ENCODE results near the gene FAM43B. TPM values are rescaled to one million over a fixed set of nuclear protein-coding genes. Genes with fewer than 3 reads are reported as not detected.

FAM43B gene
- total RNA-seq, 2 experiments from 2014 or later, result not detected

GRCh38 chr1:20601129-20601825 lies 48.9 kb downstream of the FAM43B start:
- POLR2A ChIA-PET, result no interaction called here
- Mint-ChIP-seq H3K9me3 (no peaks in the 10 kb centered on the region), H3K27ac (no peak overlapping the region), H3K27me3 (peaks cover 17% of the 10 kb centered on the region), H3K4me3 (no peak overlapping the region), H3K36me3 (ENCODE audit: low read depth) (no peaks in the 10 kb centered on the region), H3K4me1 (ENCODE audit: low read depth) (no peaks in the 10 kb centered on the region)
- CTCF ChIA-PET, result no interaction called here
- Histone ChIP-seq H3K27ac (ENCODE audit: low read depth in 1 of 2, low read length in 2 of 2) (no peak overlapping the region), H3K27me3 (ENCODE audit: control insufficient read depth in 1 of 2, insufficient read depth in 2 of 2, low read length in 2 of 2) (no peaks in the 10 kb centered on the region), H3K9me3 (ENCODE audit: control insufficient read depth in 1 of 2, insufficient read depth in 1 of 2, low read length in 2 of 2) (no peaks in the 10 kb centered on the region), H3K4me1 (ENCODE audit: insufficient read depth, low read length) (no peaks in the 10 kb centered on the region), H3K36me3 (ENCODE audit: insufficient read depth, low read length) (no peaks in the 10 kb centered on the region), H3K4me3 (ENCODE audit: low read length) (no peak overlapping the region)
- no peak for DNase-seq
- TF ChIP-seq, protein P1, sequence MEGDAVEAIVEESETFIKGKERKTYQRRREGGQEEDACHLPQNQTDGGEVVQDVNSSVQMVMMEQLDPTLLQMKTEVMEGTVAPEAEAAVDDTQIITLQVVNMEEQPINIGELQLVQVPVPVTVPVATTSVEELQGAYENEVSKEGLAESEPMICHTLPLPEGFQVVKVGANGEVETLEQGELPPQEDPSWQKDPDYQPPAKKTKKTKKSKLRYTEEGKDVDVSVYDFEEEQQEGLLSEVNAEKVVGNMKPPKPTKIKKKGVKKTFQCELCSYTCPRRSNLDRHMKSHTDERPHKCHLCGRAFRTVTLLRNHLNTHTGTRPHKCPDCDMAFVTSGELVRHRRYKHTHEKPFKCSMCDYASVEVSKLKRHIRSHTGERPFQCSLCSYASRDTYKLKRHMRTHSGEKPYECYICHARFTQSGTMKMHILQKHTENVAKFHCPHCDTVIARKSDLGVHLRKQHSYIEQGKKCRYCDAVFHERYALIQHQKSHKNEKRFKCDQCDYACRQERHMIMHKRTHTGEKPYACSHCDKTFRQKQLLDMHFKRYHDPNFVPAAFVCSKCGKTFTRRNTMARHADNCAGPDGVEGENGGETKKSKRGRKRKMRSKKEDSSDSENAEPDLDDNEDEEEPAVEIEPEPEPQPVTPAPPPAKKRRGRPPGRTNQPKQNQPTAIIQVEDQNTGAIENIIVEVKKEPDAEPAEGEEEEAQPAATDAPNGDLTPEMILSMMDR (IDR thresholded peaks at IDR 0.05), result no peak
- intact Hi-C loops (cut with DNase I, micrococcal nuclease), result no loop called here
- ATAC-seq (ENCODE audit: poor library complexity), result no peak

DNA sequence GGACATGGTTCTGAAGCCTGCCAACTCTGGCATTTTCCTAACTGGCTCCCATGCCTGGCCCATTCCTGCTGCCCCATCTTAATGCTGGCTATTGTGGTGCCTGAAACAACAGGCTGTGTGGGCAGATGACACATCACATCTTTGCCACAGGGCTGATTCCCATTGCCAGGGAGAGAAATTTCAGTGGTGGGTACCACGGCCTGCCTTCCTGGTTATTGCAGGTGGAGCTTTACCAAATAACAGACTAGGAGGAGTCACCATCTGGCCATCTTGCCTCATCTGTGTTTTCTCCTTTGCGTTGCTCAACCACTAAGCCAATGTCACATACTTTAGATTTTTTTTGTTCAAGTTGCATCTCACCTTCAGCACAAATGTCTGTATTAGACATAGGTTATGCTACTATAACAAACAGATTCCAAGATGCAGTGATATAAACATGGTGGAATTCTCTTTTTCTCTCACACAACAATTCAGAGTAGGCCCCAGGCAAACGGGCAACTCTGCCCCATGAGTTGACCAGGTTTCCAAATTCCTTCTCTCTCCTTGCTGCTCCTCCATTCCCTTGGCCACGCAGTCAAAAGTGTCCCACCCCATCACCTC lies 50.6 kb downstream of the FAM43B start:
- Histone ChIP-seq H3K4me3 (ENCODE audit: low read length) (no peak overlapping the region), H3K4me1 (ENCODE audit: insufficient read depth, low read length) (no peaks in the 10 kb centered on the region), H3K9me3 (ENCODE audit: control insufficient read depth in 1 of 2, insufficient read depth in 1 of 2, low read length in 2 of 2) (no peaks in the 10 kb centered on the region), H3K27ac (ENCODE audit: low read depth in 1 of 2, low read length in 2 of 2) (no peak overlapping the region), H3K27me3 (ENCODE audit: control insufficient read depth in 1 of 2, insufficient read depth in 2 of 2, low read length in 2 of 2) (no peaks in the 10 kb centered on the region), H3K36me3 (ENCODE audit: insufficient read depth, low read length) (no peaks in the 10 kb centered on the region)
- H3K27ac Mint-ChIP-seq, result no peak overlapping the region
- intact Hi-C loops (cut with DNase I, micrococcal nuclease), result no loop called here
- ChIA-PET CTCF (no interaction called here), POLR2A (no interaction called here)
- H3K36me3 Mint-ChIP-seq (ENCODE audit: low read depth), result no peaks in the 10 kb centered on the region
- DNase-seq (no peak), ATAC-seq (ENCODE audit: poor library complexity) (no peak)
- H3K9me3 Mint-ChIP-seq, result no peaks in the 10 kb centered on the region
- no peaks in the 10 kb centered on the region for H3K4me1 Mint-ChIP-seq (ENCODE audit: low read depth)
- TF ChIP-seq, protein P1 (IDR thresholded peaks at IDR 0.05), result no peak
- H3K4me3 Mint-ChIP-seq, result no peak overlapping the region
- peaks cover 21% of the 10 kb centered on the region for H3K27me3 Mint-ChIP-seq

- Histone ChIP-seq H3K27ac (ENCODE audit: low read depth in 1 of 2, low read length in 2 of 2) (no peak overlapping the region), H3K4me3 (ENCODE audit: low read length) (no peak overlapping the region), H3K36me3 (ENCODE audit: insufficient read depth, low read length) (no peaks in the 10 kb centered on the region), H3K27me3 (ENCODE audit: control insufficient read depth in 1 of 2, insufficient read depth in 2 of 2, low read length in 2 of 2) (no peaks in the 10 kb centered on the region), H3K9me3 (ENCODE audit: control insufficient read depth in 1 of 2, insufficient read depth in 1 of 2, low read length in 2 of 2) (no peaks in the 10 kb centered on the region), H3K4me1 (ENCODE audit: insufficient read depth, low read length) (no peaks in the 10 kb centered on the region)
- H3K4me3 Mint-ChIP-seq, result no peak overlapping the region
- no peaks in the 10 kb centered on the region for H3K4me1 Mint-ChIP-seq (ENCODE audit: low read depth)
- ChIA-PET POLR2A (no interaction called here), CTCF (no interaction called here)
- H3K27ac Mint-ChIP-seq, result no peak overlapping the region
- DNase-seq (peak in 2 of 14 experiments; percentile 44 to 59), ATAC-seq (ENCODE audit: poor library complexity) (no peak)
- intact Hi-C loops (cut with DNase I, micrococcal nuclease), result no loop called here
- no peaks in the 10 kb centered on the region for H3K36me3 Mint-ChIP-seq (ENCODE audit: low read depth)
- H3K9me3 Mint-ChIP-seq, result no peaks in the 10 kb centered on the region
- H3K27me3 Mint-ChIP-seq, result peaks cover 19% of the 10 kb centered on the region
- TF ChIP-seq, protein P1 (IDR thresholded peaks at IDR 0.05), result no peak
Measured at GRCh38 chr1:20603504-20604464, 51.4 kb downstream of the FAM43B start.

Other genes with a start within 250 kb of the FAM43B start
- gene CAMK2N1, start 66.4 kb upstream of the FAM43B start, total RNA-seq, result 1 to 10 TPM; 2.3 TPM
- gene MUL1, start 44.4 kb upstream of the FAM43B start, total RNA-seq, result 10 to 100 TPM; 17.2 to 17.6 TPM
- gene CDA, start 36.5 kb downstream of the FAM43B start, total RNA-seq, result under 1 TPM; 0.38 to 0.50 TPM
- 1 to 10 TPM; 6.6 to 7.5 TPM for gene PINK1, start 80.9 kb downstream of the FAM43B start, total RNA-seq
- 100 to 1,000 TPM in 1 of 2 experiments, 10 to 100 TPM in 1; 96.1 to 101 TPM for gene DDOST, start 108.8 kb downstream of the FAM43B start, total RNA-seq
- gene KIF17, start 165.4 kb downstream of the FAM43B start, total RNA-seq, result not detected
- gene SH2D5, start 180.1 kb downstream of the FAM43B start, total RNA-seq, result under 1 TPM in 1 of 2 experiments, not detected in 1; 0.08 TPM
- gene HP1BP3, start 234.7 kb downstream of the FAM43B start, total RNA-seq, result 100 to 1,000 TPM; 186 to 191 TPM

All from CD4-positive, alpha-beta T cell (primary cell).